ENCODE measurements around the gene HIP1R. TPM values are rescaled to one million over a fixed set of nuclear protein-coding genes. Genes with fewer than 3 reads are reported as not detected.

Gene HIP1R
- polyA plus RNA-seq, 1 of the 3 experiments (the other 2 are of a cell fraction), result 20.6 TPM

GRCh38 chr12:122908915-122909314, 73.7 kb downstream of the HIP1R start:
- no peak overlapping the region for H3K4me3 ChIP-seq (ENCODE audit: low read depth in 2 of 2, low read length in 1 of 2)
- no peaks in the 10 kb centered on the region for H3K9me2 ChIP-seq
- no peaks in the 10 kb centered on the region for H4K20me1 ChIP-seq (ENCODE audit: insufficient read depth)
- no peaks in the 10 kb centered on the region for H3K79me2 ChIP-seq (ENCODE audit: insufficient read depth)
- no peak for TF ChIP-seq FOXM1 (IDR thresholded peaks at IDR 0.05; ENCODE audit: low read depth)
- TF ChIP-seq, protein P1, sequence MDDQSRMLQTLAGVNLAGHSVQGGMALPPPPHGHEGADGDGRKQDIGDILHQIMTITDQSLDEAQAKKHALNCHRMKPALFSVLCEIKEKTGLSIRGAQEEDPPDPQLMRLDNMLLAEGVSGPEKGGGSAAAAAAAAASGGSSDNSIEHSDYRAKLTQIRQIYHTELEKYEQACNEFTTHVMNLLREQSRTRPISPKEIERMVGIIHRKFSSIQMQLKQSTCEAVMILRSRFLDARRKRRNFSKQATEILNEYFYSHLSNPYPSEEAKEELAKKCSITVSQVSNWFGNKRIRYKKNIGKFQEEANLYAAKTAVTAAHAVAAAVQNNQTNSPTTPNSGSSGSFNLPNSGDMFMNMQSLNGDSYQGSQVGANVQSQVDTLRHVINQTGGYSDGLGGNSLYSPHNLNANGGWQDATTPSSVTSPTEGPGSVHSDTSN (IDR thresholded peaks at IDR 0.05), result no peak
- TF ChIP-seq USF1 (IDR thresholded peaks at IDR 0.05; ENCODE audit: borderline replicate concordance, low read depth), result no peak
- POLR2A ChIA-PET, result no interaction called here
- H3K4me1 ChIP-seq (ENCODE audit: control insufficient read depth in 1 of 2, insufficient read depth in 2 of 2, low read depth in 1 of 2, low read length in 1 of 2), result peaks cover 0 to 7% of the 10 kb centered on the region in 2 experiments; a peak in 1 of 4 replicates
- CTCF ChIA-PET, result interaction anchor here (1.3 to 2.2 kb wide), 2 partner anchors 44 to 48 kb away, joined by 3 to 6 read pairs; no protein-coding TSS in a partner anchor
- H3K27ac ChIP-seq (ENCODE audit: low read depth in 2 of 2, low read length in 1 of 2), result no peak overlapping the region
- no peak for DNase-seq
- no peak overlapping the region for H2AFZ ChIP-seq (ENCODE audit: low read depth)
- H3F3A ChIP-seq (replicated peaks; ENCODE audit: insufficient read depth), result no peaks in the 10 kb centered on the region
- no peaks in the 10 kb centered on the region for H3K9me3 ChIP-seq
- WGBS (ENCODE audit: low lambda C conversion rate), result 94% methylated on average over 6 of the region's 6 CpGs
- H3K9ac ChIP-seq, result no peak overlapping the region
- no peaks in the 10 kb centered on the region for H3K36me3 ChIP-seq (replicated peaks in 1 of 2; ENCODE audit: control insufficient read depth in 1 of 2, insufficient read depth in 2 of 2, low read length in 1 of 2)
- H3K4me2 ChIP-seq, result no peak overlapping the region
- no peaks in the 10 kb centered on the region for H3K27me3 ChIP-seq (ENCODE audit: insufficient read depth)

GRCh38 chr12:122909442-122910288, 74.4 kb downstream of the HIP1R start:
- CTCF ChIA-PET, result interaction anchor here (2.2 kb wide), 1 partner anchor 43 kb away, joined by 6 read pairs; no protein-coding TSS in a partner anchor
- H3K9ac ChIP-seq, result no peak overlapping the region
- 71% methylated on average over 12 of the region's 12 CpGs for WGBS (ENCODE audit: low lambda C conversion rate)
- TF ChIP-seq, protein P2, sequence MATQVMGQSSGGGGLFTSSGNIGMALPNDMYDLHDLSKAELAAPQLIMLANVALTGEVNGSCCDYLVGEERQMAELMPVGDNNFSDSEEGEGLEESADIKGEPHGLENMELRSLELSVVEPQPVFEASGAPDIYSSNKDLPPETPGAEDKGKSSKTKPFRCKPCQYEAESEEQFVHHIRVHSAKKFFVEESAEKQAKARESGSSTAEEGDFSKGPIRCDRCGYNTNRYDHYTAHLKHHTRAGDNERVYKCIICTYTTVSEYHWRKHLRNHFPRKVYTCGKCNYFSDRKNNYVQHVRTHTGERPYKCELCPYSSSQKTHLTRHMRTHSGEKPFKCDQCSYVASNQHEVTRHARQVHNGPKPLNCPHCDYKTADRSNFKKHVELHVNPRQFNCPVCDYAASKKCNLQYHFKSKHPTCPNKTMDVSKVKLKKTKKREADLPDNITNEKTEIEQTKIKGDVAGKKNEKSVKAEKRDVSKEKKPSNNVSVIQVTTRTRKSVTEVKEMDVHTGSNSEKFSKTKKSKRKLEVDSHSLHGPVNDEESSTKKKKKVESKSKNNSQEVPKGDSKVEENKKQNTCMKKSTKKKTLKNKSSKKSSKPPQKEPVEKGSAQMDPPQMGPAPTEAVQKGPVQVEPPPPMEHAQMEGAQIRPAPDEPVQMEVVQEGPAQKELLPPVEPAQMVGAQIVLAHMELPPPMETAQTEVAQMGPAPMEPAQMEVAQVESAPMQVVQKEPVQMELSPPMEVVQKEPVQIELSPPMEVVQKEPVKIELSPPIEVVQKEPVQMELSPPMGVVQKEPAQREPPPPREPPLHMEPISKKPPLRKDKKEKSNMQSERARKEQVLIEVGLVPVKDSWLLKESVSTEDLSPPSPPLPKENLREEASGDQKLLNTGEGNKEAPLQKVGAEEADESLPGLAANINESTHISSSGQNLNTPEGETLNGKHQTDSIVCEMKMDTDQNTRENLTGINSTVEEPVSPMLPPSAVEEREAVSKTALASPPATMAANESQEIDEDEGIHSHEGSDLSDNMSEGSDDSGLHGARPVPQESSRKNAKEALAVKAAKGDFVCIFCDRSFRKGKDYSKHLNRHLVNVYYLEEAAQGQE (IDR thresholded peaks at IDR 0.05; ENCODE audit: low read depth, low read length), result no peak
- TF ChIP-seq RCOR1 (IDR thresholded peaks at IDR 0.05; ENCODE audit: low read length), result no peak
- TF ChIP-seq IRF3 (IDR thresholded peaks at IDR 0.05; ENCODE audit: low read depth, low read length), result no peak
- no peak for TF ChIP-seq TAF1 (IDR thresholded peaks at IDR 0.05; ENCODE audit: borderline replicate concordance, low read depth, low read length)
- no peak for TF ChIP-seq MXI1 (IDR thresholded peaks at IDR 0.05; ENCODE audit: low read depth, low read length)
- no peak for TF ChIP-seq MEF2A (IDR thresholded peaks at IDR 0.05; ENCODE audit: borderline replicate concordance, low read depth)
- TF ChIP-seq TEAD4 (IDR thresholded peaks at IDR 0.05; ENCODE audit: borderline replicate concordance, insufficient read depth), result no peak
- no peak for TF ChIP-seq USF1 (IDR thresholded peaks at IDR 0.05; ENCODE audit: borderline replicate concordance, low read depth)
- TF ChIP-seq YY1 (IDR thresholded peaks at IDR 0.05; ENCODE audit: low read depth), result no peak
- no peak for TF ChIP-seq SMC3 (IDR thresholded peaks at IDR 0.05; ENCODE audit: low read depth, low read length)
- TF ChIP-seq USF2 (IDR thresholded peaks at IDR 0.05; ENCODE audit: borderline replicate concordance, low read depth, low read length), result no peak
- TF ChIP-seq FOXM1 (IDR thresholded peaks at IDR 0.05; ENCODE audit: low read depth), result no peak
- no peak for TF ChIP-seq NFIC (IDR thresholded peaks at IDR 0.05; ENCODE audit: borderline replicate concordance)
- no peak for TF ChIP-seq TCF12 (IDR thresholded peaks at IDR 0.05)
- TF ChIP-seq NRF1 (IDR thresholded peaks at IDR 0.05; ENCODE audit: low read depth, low read length), result no peak
- no peak for TF ChIP-seq EP300 (IDR thresholded peaks at IDR 0.05; ENCODE audit: borderline replicate concordance in 1 of 2, low read depth in 1 of 2, low read length in 1 of 2)

More at GRCh38 chr12:122909442-122910288, 74.4 kb downstream of the HIP1R start:
- no peaks in the 10 kb centered on the region for H3F3A ChIP-seq (replicated peaks; ENCODE audit: insufficient read depth)
- no peaks in the 10 kb centered on the region for H3K36me3 ChIP-seq (replicated peaks in 1 of 2; ENCODE audit: control insufficient read depth in 1 of 2, insufficient read depth in 2 of 2, low read length in 1 of 2)
- no peak overlapping the region for H3K4me3 ChIP-seq (ENCODE audit: low read depth in 2 of 2, low read length in 1 of 2)
- no peaks in the 10 kb centered on the region for H3K9me3 ChIP-seq
- POLR2A ChIA-PET, result no interaction called here
- no peak overlapping the region; a peak in 1 of 4 replicates for H3K27ac ChIP-seq (ENCODE audit: low read depth in 2 of 2, low read length in 1 of 2)
- no peaks in the 10 kb centered on the region for H4K20me1 ChIP-seq (ENCODE audit: insufficient read depth)
- DNase-seq, result peak; percentile 69
- no peaks in the 10 kb centered on the region for H3K9me2 ChIP-seq
- H3K4me1 ChIP-seq (ENCODE audit: control insufficient read depth in 1 of 2, insufficient read depth in 2 of 2, low read depth in 1 of 2, low read length in 1 of 2), result peaks cover 0 to 7% of the 10 kb centered on the region in 2 experiments; a peak in 1 of 4 replicates
- no peaks in the 10 kb centered on the region for H3K27me3 ChIP-seq (ENCODE audit: insufficient read depth)
- no peak overlapping the region for H3K4me2 ChIP-seq
- no peak overlapping the region for H2AFZ ChIP-seq (ENCODE audit: low read depth)
- H3K79me2 ChIP-seq (ENCODE audit: insufficient read depth), result no peaks in the 10 kb centered on the region
